ENCODE results near the gene DTNBP1.

The DTNBP1 gene

GRCh38 chr6:15511248-15512125 lies 151.3 kb downstream of the DTNBP1 start:
- H3K27ac ChIP-seq, result no peak overlapping the region
- TF ChIP-seq CTCF (conservative IDR thresholded peaks at IDR 0.05) (no peak), ZFX (IDR thresholded peaks at IDR 0.05) (no peak)

- no peak for TF ChIP-seq CTCF (conservative IDR thresholded peaks at IDR 0.05)
- TF ChIP-seq ZFX (IDR thresholded peaks at IDR 0.05), result no peak
- H3K27ac ChIP-seq, result no peak overlapping the region
Measured at GRCh38 chr6:15510536-15511247, 152.1 kb downstream of the DTNBP1 start.

GRCh38 chr6:15510121-15510520 lies 152.7 kb downstream of the DTNBP1 start:
- TF ChIP-seq CTCF (conservative IDR thresholded peaks at IDR 0.05) (no peak), ZFX (IDR thresholded peaks at IDR 0.05) (no peak)
- H3K27ac ChIP-seq, result no peak overlapping the region

GRCh38 chr6:15509335-15509933 lies 153.4 kb downstream of the DTNBP1 start:
- no peak overlapping the region for H3K27ac ChIP-seq
- TF ChIP-seq ZFX (IDR thresholded peaks at IDR 0.05) (no peak), CTCF (conservative IDR thresholded peaks at IDR 0.05) (no peak)

GRCh38 chr6:15508931-15509330 lies 153.9 kb downstream of the DTNBP1 start:
- no peak overlapping the region for H3K27ac ChIP-seq
- no peak for TF ChIP-seq ZFX (IDR thresholded peaks at IDR 0.05)
- no peak for TF ChIP-seq CTCF (conservative IDR thresholded peaks at IDR 0.05)

- TF ChIP-seq CTCF (conservative IDR thresholded peaks at IDR 0.05) (no peak), ZFX (IDR thresholded peaks at IDR 0.05) (no peak)
- H3K27ac ChIP-seq, result no peak overlapping the region
Measured at GRCh38 chr6:15508441-15508871, 154.4 kb downstream of the DTNBP1 start.

GRCh38 chr6:15507746-15508145 lies 155.1 kb downstream of the DTNBP1 start:
- TF ChIP-seq ZFX (IDR thresholded peaks at IDR 0.05), result no peak
- TF ChIP-seq CTCF (conservative IDR thresholded peaks at IDR 0.05), result no peak
- no peak overlapping the region for H3K27ac ChIP-seq
